Peyer's patch (tissue), 4 donors: ENCODE results near the gene PRG2.

Experiments
- POLR2A ChIP-seq, 2 donors: fragments of 450-650 bp; IDR thresholded peaks; one replicate each; pipeline ENCODE4 v1.5.1; 2017; ENCODE audit warnings: antibody characterized with exemption in 2 of 2, mild to moderate bottlenecking in 2 of 2, moderate library complexity in 2 of 2
- TF ChIP-seq, protein P1 (sequence below), 6 experiments: fragments of 450-650 bp in 4 of 6; fragments of 200-600 bp in 2 of 6; sonication (generic) in 1 of 6; IDR thresholded peaks; one replicate each; pipeline ENCODE4 v1.5.1; 2017 to 2019; ENCODE audit warnings: antibody characterized with exemption in 6 of 6, mild to moderate bottlenecking in 3 of 6, moderate library complexity in 1 of 6

DNA sequence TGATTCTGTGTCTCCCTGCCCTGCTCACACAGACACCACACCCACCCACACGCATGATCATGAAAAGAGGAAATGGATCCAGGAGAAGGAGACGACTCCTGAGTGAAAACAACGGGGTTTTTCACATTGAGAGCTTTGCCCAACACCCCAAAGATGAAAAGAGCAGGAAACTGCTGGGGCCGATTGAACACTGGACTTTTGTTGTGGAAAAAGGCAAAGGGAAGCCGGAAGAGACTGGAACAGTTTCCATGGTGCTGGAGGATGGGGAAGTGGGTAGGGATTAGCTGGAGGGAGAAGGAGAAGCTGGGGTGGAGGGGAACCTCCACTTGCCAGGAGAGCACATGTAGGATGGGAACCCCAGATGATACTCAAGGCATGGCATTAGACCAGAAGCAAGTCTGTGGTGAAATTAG lies 41.7 kb upstream of the PRG2 start:
- TF ChIP-seq, protein P1, sequence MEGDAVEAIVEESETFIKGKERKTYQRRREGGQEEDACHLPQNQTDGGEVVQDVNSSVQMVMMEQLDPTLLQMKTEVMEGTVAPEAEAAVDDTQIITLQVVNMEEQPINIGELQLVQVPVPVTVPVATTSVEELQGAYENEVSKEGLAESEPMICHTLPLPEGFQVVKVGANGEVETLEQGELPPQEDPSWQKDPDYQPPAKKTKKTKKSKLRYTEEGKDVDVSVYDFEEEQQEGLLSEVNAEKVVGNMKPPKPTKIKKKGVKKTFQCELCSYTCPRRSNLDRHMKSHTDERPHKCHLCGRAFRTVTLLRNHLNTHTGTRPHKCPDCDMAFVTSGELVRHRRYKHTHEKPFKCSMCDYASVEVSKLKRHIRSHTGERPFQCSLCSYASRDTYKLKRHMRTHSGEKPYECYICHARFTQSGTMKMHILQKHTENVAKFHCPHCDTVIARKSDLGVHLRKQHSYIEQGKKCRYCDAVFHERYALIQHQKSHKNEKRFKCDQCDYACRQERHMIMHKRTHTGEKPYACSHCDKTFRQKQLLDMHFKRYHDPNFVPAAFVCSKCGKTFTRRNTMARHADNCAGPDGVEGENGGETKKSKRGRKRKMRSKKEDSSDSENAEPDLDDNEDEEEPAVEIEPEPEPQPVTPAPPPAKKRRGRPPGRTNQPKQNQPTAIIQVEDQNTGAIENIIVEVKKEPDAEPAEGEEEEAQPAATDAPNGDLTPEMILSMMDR (IDR thresholded peaks at IDR 0.05), result no peak
- no peak for TF ChIP-seq POLR2A (IDR thresholded peaks at IDR 0.05)
